Endothelial cell (in vitro differentiated cells): ENCODE measurements around the gene ORM1. TPM values are rescaled to one million over a fixed set of nuclear protein-coding genes. Genes with fewer than 3 reads are reported as not detected.

Source experiments
- DNase-seq: peaks from one replicate; pipeline ENCODE4 v3.0.0; 2021; ENCODE audit warnings: low spot score
- H3K27ac Mint-ChIP-seq: one replicate; pipeline ENCODE4 v1.8.0; 2021; ENCODE audit warnings: mixed read lengths, inconsistent platforms; ENCODE audit not compliant: unreplicated experiment
- H3K27me3 Mint-ChIP-seq: one replicate; pipeline ENCODE4 v1.8.0; 2021; ENCODE audit warnings: mild to moderate bottlenecking, moderate library complexity, mixed read lengths, inconsistent platforms; ENCODE audit not compliant: unreplicated experiment
- H3K36me3 Mint-ChIP-seq: one replicate; pipeline ENCODE4 v1.8.0; 2021; ENCODE audit warnings: mild to moderate bottlenecking, low read depth, mixed read lengths, inconsistent platforms; ENCODE audit not compliant: unreplicated experiment
- H3K4me1 Mint-ChIP-seq: one replicate; pipeline ENCODE4 v1.8.0; 2021; ENCODE audit warnings: mild to moderate bottlenecking, mixed read lengths, inconsistent platforms; ENCODE audit not compliant: unreplicated experiment
- H3K4me3 Mint-ChIP-seq: one replicate; pipeline ENCODE4 v1.8.0; 2021; ENCODE audit warnings: mild to moderate bottlenecking, mixed read lengths, inconsistent platforms; ENCODE audit not compliant: unreplicated experiment
- H3K9me3 Mint-ChIP-seq: one replicate; pipeline ENCODE4 v1.8.0; 2021; ENCODE audit warnings: mixed read lengths, inconsistent platforms; ENCODE audit not compliant: unreplicated experiment
- total RNA-seq: library from RNA; stranded (reverse); fragmentation: NEBNext Ultra II Directional; extraction: Animal tissue kit (Norgen Biotek cat#: 25700); gene quantifications from one replicate; pipeline ENCODE4 v1.2.1, GENCODE V29; 2021; ENCODE audit not compliant: unreplicated experiment
- TF ChIP-seq, protein P1 (sequence below): fragments of 200-600 bp; sonication (generic); IDR thresholded peaks from one replicate; pipeline ENCODE4 v1.5.0; 2021; ENCODE audit warnings: antibody characterized with exemption; ENCODE audit not compliant: unreplicated experiment

The ORM1 gene
- total RNA-seq, 1 donor from 2014 or later, result not detected

DNA sequence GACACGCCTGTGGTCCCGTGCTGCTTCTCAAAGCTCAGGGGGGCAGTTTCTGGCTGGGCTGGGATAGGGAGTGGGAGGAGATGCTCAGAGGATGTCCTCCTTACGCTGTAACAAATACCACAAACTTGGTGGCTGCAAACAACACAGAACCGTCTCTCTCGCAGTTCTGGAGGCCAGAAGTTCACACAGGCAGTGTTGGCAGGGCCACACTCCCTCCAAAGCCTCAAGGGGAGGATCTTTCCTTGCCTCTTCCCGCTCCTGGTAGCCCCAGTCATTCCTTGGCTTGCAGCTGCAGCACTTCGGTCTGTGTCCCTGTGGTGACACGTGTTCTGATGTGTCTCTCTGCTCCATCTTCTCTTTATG, 10.4 kb upstream of the ORM1 start:
- H3K36me3 Mint-ChIP-seq, result peaks cover 18% of the 10 kb centered on the region
- no peak overlapping the region for H3K27ac Mint-ChIP-seq
- H3K27me3 Mint-ChIP-seq, result peaks cover 4% of the 10 kb centered on the region

DNA sequence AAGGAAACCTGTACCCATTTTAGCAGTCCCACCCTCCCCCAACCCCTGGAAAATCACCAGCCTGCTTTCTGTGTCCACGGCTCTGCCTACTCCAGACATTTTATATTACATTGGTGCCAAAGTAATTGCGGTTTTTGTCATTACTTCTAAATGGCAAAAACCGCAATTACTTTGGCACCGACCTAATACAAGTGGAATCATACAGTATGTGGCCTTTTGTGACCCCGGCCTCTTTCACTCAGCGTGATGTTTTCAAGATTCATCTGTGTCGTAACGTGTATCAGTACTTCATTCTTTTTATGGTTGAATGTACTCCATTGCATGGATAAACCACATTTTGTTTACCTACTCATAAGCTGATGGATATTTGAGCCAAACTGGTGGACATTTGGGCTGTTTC, 9.7 kb upstream of the ORM1 start:
- peaks cover 2% of the 10 kb centered on the region for H3K27me3 Mint-ChIP-seq
- H3K4me1 Mint-ChIP-seq, result no peaks in the 10 kb centered on the region
- TF ChIP-seq, protein P1, sequence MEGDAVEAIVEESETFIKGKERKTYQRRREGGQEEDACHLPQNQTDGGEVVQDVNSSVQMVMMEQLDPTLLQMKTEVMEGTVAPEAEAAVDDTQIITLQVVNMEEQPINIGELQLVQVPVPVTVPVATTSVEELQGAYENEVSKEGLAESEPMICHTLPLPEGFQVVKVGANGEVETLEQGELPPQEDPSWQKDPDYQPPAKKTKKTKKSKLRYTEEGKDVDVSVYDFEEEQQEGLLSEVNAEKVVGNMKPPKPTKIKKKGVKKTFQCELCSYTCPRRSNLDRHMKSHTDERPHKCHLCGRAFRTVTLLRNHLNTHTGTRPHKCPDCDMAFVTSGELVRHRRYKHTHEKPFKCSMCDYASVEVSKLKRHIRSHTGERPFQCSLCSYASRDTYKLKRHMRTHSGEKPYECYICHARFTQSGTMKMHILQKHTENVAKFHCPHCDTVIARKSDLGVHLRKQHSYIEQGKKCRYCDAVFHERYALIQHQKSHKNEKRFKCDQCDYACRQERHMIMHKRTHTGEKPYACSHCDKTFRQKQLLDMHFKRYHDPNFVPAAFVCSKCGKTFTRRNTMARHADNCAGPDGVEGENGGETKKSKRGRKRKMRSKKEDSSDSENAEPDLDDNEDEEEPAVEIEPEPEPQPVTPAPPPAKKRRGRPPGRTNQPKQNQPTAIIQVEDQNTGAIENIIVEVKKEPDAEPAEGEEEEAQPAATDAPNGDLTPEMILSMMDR, result no peak
- peaks cover 17% of the 10 kb centered on the region for H3K36me3 Mint-ChIP-seq
- H3K9me3 Mint-ChIP-seq, result no peaks in the 10 kb centered on the region
- no peak overlapping the region for H3K27ac Mint-ChIP-seq
- DNase-seq, result no peak
- H3K4me3 Mint-ChIP-seq, result no peak overlapping the region

More for the DNA sequence above, 10.4 kb upstream of the ORM1 start:
- no peaks in the 10 kb centered on the region for H3K9me3 Mint-ChIP-seq
- no peak overlapping the region for H3K4me3 Mint-ChIP-seq
- TF ChIP-seq, protein P1, result no peak
- H3K4me1 Mint-ChIP-seq, result no peaks in the 10 kb centered on the region
- DNase-seq, result no peak

DNA sequence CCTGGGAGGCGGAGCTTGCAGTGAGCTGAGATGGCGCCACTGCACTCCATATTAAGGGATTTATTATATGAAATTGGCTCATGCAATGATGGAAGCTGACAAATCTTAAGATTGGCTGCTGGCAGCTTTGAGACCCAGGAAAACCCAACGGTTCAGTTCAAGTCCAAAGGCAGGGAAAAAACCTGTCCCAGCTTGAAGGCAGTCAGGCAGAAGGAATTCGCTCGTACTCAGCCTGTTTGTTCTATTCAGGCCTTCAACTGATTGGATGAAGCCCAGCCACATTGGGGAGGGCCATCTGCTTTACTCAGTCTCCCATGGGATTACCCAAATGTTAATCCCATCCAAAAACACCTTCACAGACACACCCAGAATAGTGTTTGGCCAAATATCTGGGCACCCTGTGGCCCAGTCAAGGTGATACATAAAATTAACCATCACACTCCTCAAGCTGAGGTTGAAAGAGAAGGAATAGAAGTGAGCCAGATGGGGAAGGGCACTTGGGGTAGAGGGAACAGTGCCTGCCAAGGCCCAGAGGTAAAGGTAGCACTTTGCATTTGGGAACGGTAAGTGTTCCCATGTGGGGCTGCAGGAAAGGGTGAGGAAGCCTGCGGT, 8.5 kb upstream of the ORM1 start:
- no peak for DNase-seq
- Mint-ChIP-seq H3K27ac (no peak overlapping the region), H3K9me3 (no peaks in the 10 kb centered on the region), H3K4me3 (no peak overlapping the region), H3K36me3 (peaks cover 14% of the 10 kb centered on the region), H3K27me3 (peaks cover 2% of the 10 kb centered on the region), H3K4me1 (no peaks in the 10 kb centered on the region)
- TF ChIP-seq, protein P1, result no peak

DNA sequence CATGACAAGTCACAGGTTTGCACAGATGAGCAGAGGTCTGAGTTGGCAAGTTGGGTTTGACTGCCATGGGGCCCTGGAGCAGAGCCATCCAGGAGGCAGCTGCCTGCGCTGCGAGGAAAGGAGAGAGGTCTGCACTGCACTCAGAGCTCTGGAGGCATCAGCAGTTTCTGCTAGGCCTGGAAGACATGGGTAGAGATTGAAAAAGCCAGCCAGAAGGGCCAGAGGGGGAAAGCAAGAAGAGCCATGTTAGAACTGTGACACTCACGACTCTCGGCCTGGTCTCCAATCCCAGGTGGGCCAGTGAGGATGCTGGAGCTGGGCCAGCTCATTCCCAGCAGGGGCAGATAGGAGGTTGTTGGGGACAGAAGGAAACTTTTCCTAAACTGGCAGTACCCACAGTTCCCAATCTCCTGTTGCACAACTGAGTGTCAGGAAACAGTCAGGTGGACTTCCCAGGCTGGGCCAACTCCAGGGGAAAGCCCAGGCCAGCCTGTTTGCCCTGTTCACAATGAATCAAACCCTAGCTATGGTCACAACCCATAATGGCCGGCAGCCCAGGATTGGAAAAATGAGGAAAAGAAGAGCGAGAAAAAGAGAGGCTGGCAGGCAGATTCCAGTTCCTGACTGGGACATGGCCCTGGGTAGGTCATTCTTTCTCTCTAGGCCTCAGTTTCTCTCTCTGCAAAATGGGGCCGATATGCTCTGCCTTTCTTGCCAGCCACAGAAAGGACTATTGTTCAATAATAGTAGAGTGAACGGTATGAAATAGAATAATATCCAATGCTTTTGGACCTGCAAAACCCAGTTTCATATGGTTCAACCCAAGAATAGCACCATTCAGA, 7.8 kb upstream of the ORM1 start:
- Mint-ChIP-seq H3K36me3 (peaks cover 11% of the 10 kb centered on the region), H3K27me3 (peaks cover 2% of the 10 kb centered on the region), H3K9me3 (no peaks in the 10 kb centered on the region), H3K27ac (no peak overlapping the region), H3K4me1 (no peaks in the 10 kb centered on the region), H3K4me3 (peak overlapping the region; percentile 8)
- TF ChIP-seq, protein P1, result no peak
- DNase-seq, result no peak

DNA sequence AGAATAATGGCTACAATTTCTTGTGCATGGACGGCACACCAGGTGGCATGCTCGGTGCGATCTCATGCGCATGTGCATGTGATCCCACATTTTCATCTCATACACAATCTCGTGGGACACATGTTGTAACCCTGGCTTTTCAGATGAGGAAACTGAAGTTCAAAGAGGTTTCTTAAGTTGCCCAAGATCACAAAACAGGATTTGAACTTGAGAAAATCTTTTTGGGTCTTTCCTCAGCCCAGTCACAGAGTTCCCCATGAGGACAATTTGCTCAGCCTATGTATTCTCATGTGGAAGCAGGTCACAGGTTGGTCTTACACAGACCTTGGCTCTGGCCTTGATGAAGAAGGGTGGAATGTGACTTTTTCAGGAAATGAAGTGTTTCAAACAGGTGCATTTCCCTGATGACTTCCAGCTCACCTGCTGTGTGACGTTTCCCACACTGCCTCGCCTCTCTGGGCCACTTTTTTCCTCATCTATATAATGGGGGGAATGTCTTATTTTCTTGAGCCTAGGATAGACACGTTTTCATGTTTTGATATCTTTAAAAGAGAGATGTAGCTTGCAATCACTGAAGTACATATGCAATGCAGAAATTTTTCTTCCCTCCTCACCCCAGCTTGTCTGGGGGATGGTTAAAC, 7.1 kb upstream of the ORM1 start:
- no peak for DNase-seq
- Mint-ChIP-seq H3K4me3 (no peak overlapping the region), H3K36me3 (peaks cover 6% of the 10 kb centered on the region), H3K27me3 (peaks cover 2% of the 10 kb centered on the region), H3K9me3 (no peaks in the 10 kb centered on the region), H3K27ac (no peak overlapping the region), H3K4me1 (no peaks in the 10 kb centered on the region)
- TF ChIP-seq, protein P1, result no peak
